HuH-7 (cell line): ENCODE measurements around the gene EHD1.
"Not testable (repeated sequence)": the region's sequence is repeated elsewhere in the genome, so short reads cannot be mapped to it uniquely, and the experiment has no call there.

ENCODE experiments used
- DNase-seq: peaks from one replicate; pipeline ENCODE4 v3.0.0; 2011; ENCODE audit warnings: low spot score

Gene EHD1

GRCh38 chr11:64856382-64857227, 21.8 kb downstream of the EHD1 start:
- no peak for DNase-seq

GRCh38 chr11:64855596-64856304, 22.7 kb downstream of the EHD1 start:
- DNase-seq = no peak

GRCh38 chr11:64854534-64855502, 23.6 kb downstream of the EHD1 start:
- no peak for DNase-seq

DNA sequence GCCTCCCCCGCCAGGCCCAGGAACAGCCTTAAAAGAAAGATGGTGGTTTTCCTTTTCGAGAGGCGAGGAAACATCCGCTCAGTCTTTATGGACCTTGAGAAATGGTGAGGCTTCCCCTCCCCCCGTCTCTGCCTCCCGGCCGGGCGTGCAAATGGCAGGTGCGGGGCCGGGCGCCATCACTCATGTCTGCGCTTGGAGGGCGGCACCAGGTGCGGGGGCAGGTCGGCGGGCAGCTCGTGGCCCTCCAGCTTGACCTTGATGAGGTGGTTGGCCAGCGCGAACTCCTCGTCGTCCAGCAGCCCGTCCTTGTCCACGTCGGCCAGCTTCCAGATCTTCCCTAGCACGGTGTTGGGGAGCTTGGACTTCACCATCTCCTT, 24.3 kb downstream of the EHD1 start:
- no peak for DNase-seq

- no peak for DNase-seq
These were observed 24.7 kb downstream of the EHD1 start for GRCh38 chr11:64853709-64854108.

- no peak for DNase-seq
These were observed 25.5 kb downstream of the EHD1 start for GRCh38 chr11:64852804-64853509.

DNA sequence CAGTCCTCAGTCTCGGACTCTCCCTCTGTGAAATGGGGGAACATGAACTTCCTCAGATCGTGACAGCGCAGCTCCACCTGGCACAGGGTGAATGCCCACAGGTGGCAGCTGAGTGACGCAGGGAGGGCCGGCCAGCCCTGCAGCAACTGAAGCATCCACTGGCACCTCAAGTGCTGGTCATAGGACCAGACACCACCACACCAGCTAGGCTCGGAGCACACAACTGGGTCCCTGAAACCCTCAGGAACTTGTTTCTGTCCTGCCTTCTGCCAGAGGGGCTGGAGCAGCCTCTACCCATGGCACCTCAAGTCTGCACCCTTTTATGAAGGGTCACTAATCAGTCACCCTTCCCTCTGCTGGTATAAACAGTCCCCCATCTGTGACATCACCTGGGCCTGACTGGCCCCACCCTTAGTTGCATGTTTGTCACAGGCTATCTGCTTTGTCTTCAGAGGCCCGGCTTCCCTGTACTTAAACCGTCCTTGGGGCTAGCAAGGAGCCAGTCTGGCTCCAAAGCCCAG, 26.5 kb downstream of the EHD1 start:
- no peak for DNase-seq

- no peak for DNase-seq
These were observed 27.3 kb downstream of the EHD1 start for GRCh38 chr11:64850979-64851567.

- DNase-seq = no peak
These were observed 28.6 kb downstream of the EHD1 start for GRCh38 chr11:64849598-64850356.

GRCh38 chr11:64848826-64849597, 29.4 kb downstream of the EHD1 start:
- no peak for DNase-seq

DNA sequence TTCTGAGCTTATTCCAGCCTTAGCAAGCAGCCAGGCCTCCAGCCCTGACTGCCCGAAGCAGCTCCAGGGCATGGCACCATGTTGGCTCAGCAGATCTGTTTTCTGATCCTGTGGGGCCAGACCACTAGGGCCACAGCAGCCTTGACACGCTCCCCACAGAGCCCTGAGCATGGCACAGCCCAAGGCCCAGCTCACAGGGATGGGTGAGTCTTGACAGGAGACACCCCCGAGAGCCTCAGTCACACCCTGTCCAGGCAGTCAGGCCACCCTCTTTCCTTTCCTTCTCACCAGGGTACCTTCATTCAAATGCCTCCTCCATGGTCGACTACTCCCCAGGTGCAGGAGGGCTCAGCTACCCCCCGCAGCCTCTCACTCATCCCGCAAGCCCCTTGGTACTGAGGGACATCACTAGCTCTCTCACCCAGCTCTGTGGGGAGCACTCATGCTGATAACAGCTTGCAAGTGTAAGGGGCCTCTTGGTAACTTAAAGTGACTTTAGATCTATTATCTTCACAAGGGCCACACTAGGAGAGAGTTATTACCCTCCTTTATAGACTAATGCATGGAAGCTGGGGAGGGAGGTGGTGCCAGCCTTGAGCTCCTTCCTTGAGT, 30.1 kb downstream of the EHD1 start:
- no peak for DNase-seq

DNA sequence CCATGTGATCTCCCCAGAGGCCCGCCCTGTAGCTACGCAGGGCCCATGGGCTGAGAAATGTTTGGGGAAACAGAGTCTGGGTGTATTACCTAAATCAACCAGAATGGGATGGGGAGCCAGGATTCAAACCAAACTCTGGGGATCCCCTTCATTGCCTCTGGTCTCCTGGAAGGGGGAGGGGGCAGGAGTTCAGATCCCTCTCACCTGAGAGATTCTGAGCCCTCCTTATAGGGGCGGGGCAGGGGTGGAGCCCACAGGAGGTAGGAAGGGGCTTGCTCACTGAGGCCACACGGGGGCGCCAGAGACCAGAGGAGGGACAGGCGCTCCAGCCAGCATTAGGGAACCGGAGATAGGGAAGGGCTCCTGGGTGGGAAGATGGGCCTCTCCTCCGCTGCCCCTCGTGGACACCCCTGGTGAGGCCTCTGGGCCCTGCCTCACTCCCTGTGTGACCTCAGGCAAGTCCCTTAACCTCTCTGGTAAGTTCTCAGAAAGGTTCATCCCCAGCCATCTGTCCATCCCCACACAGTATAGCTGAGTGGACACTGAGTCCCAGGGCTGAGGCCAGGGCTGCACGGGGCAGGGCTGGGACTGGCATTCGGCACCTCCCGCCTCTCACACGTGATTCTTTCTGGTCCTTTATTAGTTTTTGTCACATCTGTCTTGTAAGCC, 31.3 kb downstream of the EHD1 start:
- peak; percentile 92 for DNase-seq

GRCh38 chr11:64845776-64846129, 32.7 kb downstream of the EHD1 start:
- not testable (repeated sequence) for DNase-seq

DNA sequence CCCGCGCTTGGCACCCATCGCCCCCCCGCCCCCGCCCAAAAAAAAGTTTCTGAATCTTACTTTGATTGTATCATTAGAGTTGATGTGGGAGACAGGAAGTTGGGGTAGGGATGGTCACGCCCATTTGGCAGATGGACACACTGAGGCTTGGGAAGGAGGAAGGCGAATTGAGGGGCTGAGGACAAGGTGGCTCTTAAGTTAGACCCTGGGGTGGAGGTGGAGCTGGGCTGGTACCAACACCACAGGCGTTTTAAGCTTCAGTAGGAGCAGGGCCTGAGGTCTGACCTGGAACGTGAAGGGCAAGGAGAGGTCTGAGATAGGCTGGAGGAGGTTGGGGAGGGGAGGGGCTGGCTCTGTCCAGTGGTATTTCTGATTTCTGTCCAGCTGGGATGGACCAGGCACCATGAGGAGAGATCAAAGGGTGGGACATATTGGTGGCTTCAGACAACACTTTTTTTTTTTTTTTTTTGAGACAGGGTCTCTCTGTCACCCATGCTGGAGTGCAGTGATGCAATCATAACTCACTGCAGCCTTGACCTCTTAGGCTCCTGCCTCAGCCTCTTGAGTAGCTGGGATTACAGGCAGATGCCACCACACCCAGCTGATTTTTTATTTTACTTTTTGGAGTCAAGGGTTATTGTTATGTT, 33.2 kb downstream of the EHD1 start:
- no peak for DNase-seq

DNA sequence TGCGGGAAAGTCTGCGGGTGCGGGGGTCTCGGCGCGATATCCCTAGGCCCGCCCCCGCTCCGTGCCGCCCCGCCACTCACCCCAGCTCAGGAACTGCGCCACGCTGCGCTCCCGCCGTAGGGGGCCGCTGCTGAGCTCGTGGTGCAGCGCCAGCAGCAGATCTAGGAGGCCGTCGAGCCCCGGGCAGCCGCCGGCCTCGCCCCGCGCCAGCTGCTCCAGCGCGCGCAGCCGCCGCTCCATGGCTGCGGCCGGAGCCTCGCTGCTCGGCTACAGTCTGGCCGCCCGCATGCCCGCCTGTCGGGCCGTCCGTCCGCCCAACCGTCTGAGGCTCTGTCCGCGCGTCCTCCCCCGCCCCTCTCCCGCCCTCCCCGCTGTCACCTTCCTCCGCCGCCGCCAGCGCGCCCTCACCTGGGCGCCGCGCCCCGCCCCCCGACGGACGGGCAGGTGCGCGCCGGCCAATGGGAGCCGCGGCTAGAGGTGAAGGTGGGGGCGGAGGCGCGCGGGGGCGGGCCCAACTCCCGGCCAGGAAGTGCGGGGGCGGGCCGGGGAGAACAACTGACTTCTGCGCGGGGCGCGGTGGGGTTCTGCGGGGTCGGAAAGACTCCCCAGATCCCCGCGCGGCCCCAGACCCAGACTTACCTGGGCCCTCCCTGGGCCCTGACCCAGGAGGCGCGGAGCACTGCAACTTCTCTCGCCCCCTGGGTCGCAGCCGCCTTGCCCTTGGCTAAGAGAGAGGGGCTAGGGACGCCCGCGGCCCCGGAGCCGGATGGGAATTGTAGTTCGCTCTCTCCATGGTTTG, 33.9 kb downstream of the EHD1 start, which contains the start of gene CDC42BPG:
CDC42BPG (minus strand) TSS at position 324 of the 799 bp plus-strand sequence; CDS start at position 240, 84 bp downstream.
- peak; percentile 81 for DNase-seq

- DNase-seq = no peak
These were observed 34.6 kb downstream of the EHD1 start for GRCh38 chr11:64843686-64844329.
